Middle frontal gyrus (tissue), 1 donor: ENCODE results near the gene ARID3A.

Source experiments
- DNase-seq: peaks from one replicate; pipeline ENCODE4 v3.0.0-alpha.2; 2015; ENCODE audit warnings: low spot score; ENCODE audit errors: extremely low spot score

ARID3A gene

GRCh38 chr19:911197-912033 is 14.4 kb upstream of the ARID3A start:
- no peak for DNase-seq

- DNase-seq, result no peak
These were observed 13.4 kb upstream of the ARID3A start for GRCh38 chr19:912181-913079.

GRCh38 chr19:913080-913748 is 12.6 kb upstream of the ARID3A start, which contains the start of gene R3HDM4:
Gene R3HDM4, minus strand, starts transcription at chr19:913219. Its CDS starts 62 bp downstream, at chr19:913157.
- peak; percentile 33 for DNase-seq

- no peak for DNase-seq
These were observed 9.1 kb upstream of the ARID3A start for GRCh38 chr19:916645-917322.

- DNase-seq, result no peak
These were observed 8.3 kb upstream of the ARID3A start, which contains the start of gene KISS1R for GRCh38 chr19:917323-918151. Gene KISS1R, plus strand, starts transcription at chr19:917333. Its CDS starts 170 bp downstream, at chr19:917503.

- DNase-seq, result no peak
These were observed 7.7 kb upstream of the ARID3A start for GRCh38 chr19:918152-918437.

- no peak for DNase-seq
These were observed 7.2 kb upstream of the ARID3A start for GRCh38 chr19:918481-919198.

GRCh38 chr19:919199-920050 is 6.4 kb upstream of the ARID3A start:
- no peak for DNase-seq

- no peak for DNase-seq
These were observed 5.6 kb upstream of the ARID3A start for GRCh38 chr19:920051-920864.

GRCh38 chr19:924553-925086 is 1.2 kb upstream of the ARID3A start:
- DNase-seq, result no peak

GRCh38 chr19:925087-925525 is 729 bp upstream of the ARID3A start:
- DNase-seq, result no peak

- DNase-seq, result no peak
These were observed 421 bp downstream of the ARID3A start for GRCh38 chr19:926323-926588.

- DNase-seq, result no peak
These were observed 935 bp downstream of the ARID3A start for GRCh38 chr19:926589-927350.

GRCh38 chr19:927351-927779 is 1.5 kb downstream of the ARID3A start:
- no peak for DNase-seq

- DNase-seq, result no peak
These were observed 2.1 kb downstream of the ARID3A start for GRCh38 chr19:927780-928401.

GRCh38 chr19:928471-929202 is 2.8 kb downstream of the ARID3A start:
- DNase-seq, result no peak
